ENCODE data around the gene THSD8. TPM values are rescaled to one million over a fixed set of nuclear protein-coding genes. Genes with fewer than 3 reads are reported as not detected.

Gene THSD8
- total and polyA plus RNA-seq, 2 of the 8 experiments (the other 6 are each of a cell fraction or from before 2014, with no cell fraction given): 8.2 to 42.3 TPM

DNA sequence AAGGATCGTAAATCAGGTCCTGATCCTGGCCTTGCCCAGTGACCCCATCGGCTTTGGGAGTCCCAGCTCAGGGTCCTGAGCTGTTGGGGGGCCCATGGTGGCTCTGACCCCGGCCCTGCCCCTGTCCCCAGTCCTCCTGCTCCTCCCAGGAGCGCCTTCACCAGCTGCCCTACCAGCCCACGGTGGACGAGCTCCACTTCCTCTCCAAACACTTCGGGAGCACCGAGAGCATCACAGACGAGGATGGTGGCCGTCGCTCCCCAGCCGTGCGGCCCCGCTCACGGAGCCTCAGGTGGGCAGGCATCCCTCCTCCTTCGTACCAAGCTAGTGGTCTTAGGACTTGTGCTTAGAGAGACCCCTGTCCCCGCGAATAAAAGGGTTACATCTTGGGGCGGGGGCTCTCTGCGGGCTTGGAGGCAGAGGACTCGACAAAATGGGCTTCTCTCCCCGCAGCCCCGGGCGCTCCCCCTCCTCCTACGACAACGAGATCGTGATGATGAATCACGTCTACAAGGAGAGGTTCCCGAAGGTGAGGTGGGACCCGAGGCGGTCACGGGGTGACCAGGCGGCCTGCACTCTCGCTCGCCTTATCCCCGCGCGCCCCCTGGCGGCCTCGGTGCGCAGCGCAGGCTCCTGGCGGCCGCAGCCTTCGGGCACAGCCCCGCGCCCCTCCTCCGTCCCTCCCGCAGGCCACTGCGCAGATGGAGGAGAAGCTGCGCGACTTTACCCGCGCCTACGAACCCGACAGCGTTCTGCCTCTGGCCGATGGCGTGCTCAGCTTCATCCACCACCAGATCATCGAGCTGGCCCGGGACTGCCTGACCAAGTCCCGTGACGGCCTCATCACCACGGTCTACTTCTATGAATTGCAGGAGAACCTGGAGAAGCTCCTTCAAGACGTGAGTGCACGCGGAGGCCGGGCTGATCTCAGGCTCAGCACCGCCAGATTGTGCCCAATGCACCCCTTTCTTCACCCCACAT, 45.6 kb downstream of the THSD8 start:
- POLR2A ChIA-PET (ENCODE audit: partially characterized antibody): interaction anchor here (0.6 to 2.8 kb wide), 18 partner anchors 10 to 124 kb away, joined by 3 to 17 read pairs (median 6); partner anchors contain the start of genes GCDH, JUNB, RNASEH2A and TNPO2
- H2BK20ac ChIP-seq (ENCODE audit: low read length): no peak overlapping the region
- peak overlapping the region; percentile 91; the same call in 1 of the 2 replicates for H4K8ac ChIP-seq (ENCODE audit: extremely low read depth, insufficient read depth, low read length)
- H3K4me2 ChIP-seq (ENCODE audit: insufficient read depth in 1 of 2, low read depth in 2 of 2, low read length in 2 of 2): peak overlapping the region; percentile 2 to 59
- no peak overlapping the region for H3K56ac ChIP-seq (replicated peaks; ENCODE audit: insufficient read length, low read depth, low read length)
- peaks cover 3 to 8% of the 10 kb centered on the region in 2 experiments for H4K20me1 ChIP-seq (replicated peaks in 1 of 2; ENCODE audit: control insufficient read depth in 1 of 2, insufficient read depth in 2 of 2, low read length in 2 of 2)
- no peak for FAIRE-seq
- peak overlapping the region; percentile 29; the same call in 1 of the 2 replicates for H2AFZ ChIP-seq (ENCODE audit: low read length)
- peaks cover 0 to 4% of the 10 kb centered on the region in 2 experiments; a peak in 1 of 4 replicates for H3K79me2 ChIP-seq (ENCODE audit: control insufficient read depth in 1 of 2, insufficient read depth in 2 of 2, low read length in 2 of 2)
- peak overlapping the region in 2 of 4 experiments; percentile 26 to 47; a peak in 4 of 8 replicates for H3K4me3 ChIP-seq (ENCODE audit: extremely low read depth in 1 of 4, insufficient read depth in 2 of 4, low read depth in 3 of 4, low read length in 4 of 4)
- CTCF ChIA-PET (ENCODE audit: partially characterized antibody): interaction anchor here (0.6 to 5.7 kb wide), 49 partner anchors 8 to 851 kb away, joined by 3 to 89 read pairs (median 5); partner anchors contain the start of genes DNASE2, JUNB, KLF1 and PRDX2
- no peaks in the 10 kb centered on the region for H3K27me3 ChIP-seq (replicated peaks in 1 of 4; ENCODE audit: control insufficient read depth in 3 of 4, extremely low read depth in 1 of 4, insufficient read depth in 3 of 4, low read length in 3 of 4)
- peak in 1 of 2 experiments; percentile 100 for DNase-seq (ENCODE audit: low read depth in 1 of 2, low spot score in 2 of 2)
- no peak overlapping the region for H3K9ac ChIP-seq (replicated peaks in 1 of 4; ENCODE audit: extremely low read depth in 1 of 4, low read depth in 3 of 4, low read length in 3 of 4)
- peak overlapping the region; percentile 62; the same call in 1 of the 2 replicates for H2BK12ac ChIP-seq (ENCODE audit: low read depth, low read length)
- H3K4me1 ChIP-seq (replicated peaks in 1 of 4; ENCODE audit: control insufficient read depth in 3 of 4, insufficient read depth in 4 of 4, low read length in 3 of 4): peaks cover 0 to 10% (median 3%) of the 10 kb centered on the region in 4 experiments; a peak in 5 of 7 replicates
- no peak overlapping the region for H3K23ac ChIP-seq (ENCODE audit: insufficient read length)
- H3K18ac ChIP-seq (ENCODE audit: extremely low read depth, low read length): peak overlapping the region; percentile 51
- no peak overlapping the region for H2BK120ac ChIP-seq (replicated peaks; ENCODE audit: low read depth, low read length)
- H2BK5ac ChIP-seq (ENCODE audit: low read depth, low read length): peak overlapping the region; percentile 18; the same call in 1 of the 2 replicates
- no peak overlapping the region for H4K5ac ChIP-seq (ENCODE audit: insufficient read length, low read depth, low read length)
- peaks cover 3% of the 10 kb centered on the region; the same call in 1 of the 2 replicates for H3K23me2 ChIP-seq (ENCODE audit: low read depth, low read length)
- H3K9me3 ChIP-seq (ENCODE audit: insufficient read depth in 2 of 2, low read depth in 1 of 2, low read length in 1 of 2): no peaks in the 10 kb centered on the region
- peaks cover 5% of the 10 kb centered on the region; the same call in 1 of the 2 replicates for H3K79me1 ChIP-seq (ENCODE audit: low read depth, low read length)
- H4K91ac ChIP-seq (replicated peaks; ENCODE audit: insufficient read length, low read length): peak overlapping the region; percentile 67
- WGBS, 2 experiments (ENCODE audit: extremely low coverage in 1 of 2, insufficient coverage in 1 of 2, insufficient read length in 1 of 2, insufficient replicate concordance in 2 of 2, low coverage in 1 of 2, low lambda C conversion rate in 2 of 2, missing lambda C conversion rate in 1 of 2): 30% methylated on average over 69 of the region's 69 CpGs; no CpG with 5 or more reads in 1 of the 2 experiments
- peaks cover 0 to 7% (median 3%) of the 10 kb centered on the region in 4 experiments; a peak in 4 of 8 replicates for H3K36me3 ChIP-seq (ENCODE audit: control insufficient read depth in 2 of 4, insufficient read depth in 4 of 4, low read length in 3 of 4)
- H3K27ac ChIP-seq (ENCODE audit: low read depth, low read length): no peak overlapping the region
- peak overlapping the region; percentile 13 for H3K4ac ChIP-seq (replicated peaks; ENCODE audit: insufficient read length, low read depth, low read length)
- no peak overlapping the region for H2BK15ac ChIP-seq (ENCODE audit: low read length)
- H3K14ac ChIP-seq (ENCODE audit: insufficient read length): no peak overlapping the region
- no peak overlapping the region for H2AK5ac ChIP-seq (ENCODE audit: low read depth, low read length)
- TF ChIP-seq CTBP2 (IDR thresholded peaks at IDR 0.05; ENCODE audit: borderline replicate concordance, insufficient read depth, insufficient read length, low read length) (no peak), BRCA1 (IDR thresholded peaks at IDR 0.05; ENCODE audit: low read depth, low read length) (no peak), POLR2A (IDR thresholded peaks at IDR 0.05; ENCODE audit: control extremely low read depth in 1 of 2, low read depth in 2 of 2, low read length in 2 of 2) (no peak), POLR2AphosphoS5 (IDR thresholded peaks at IDR 0.05; ENCODE audit: low read depth, low read length) (peak; percentile 29; the same call in 1 of the 2 replicates), YY1 (IDR thresholded peaks at IDR 0.05; ENCODE audit: low read depth, low read length) (0 out of 2 replicates have a peak, but pooled peaks have one; percentile 8), NRF1 (IDR thresholded peaks at IDR 0.05; ENCODE audit: low read depth, low read length) (no peak), CHD2 (IDR thresholded peaks at IDR 0.05; ENCODE audit: low read length) (no peak), KDM5A (IDR thresholded peaks at IDR 0.05; ENCODE audit: low read length) (no peak), ASH2L (IDR thresholded peaks at IDR 0.05; ENCODE audit: low read length) (peak; percentile 16), HDAC6 (IDR thresholded peaks at IDR 0.05; ENCODE audit: low read depth, low read length) (no peak), GTF2F1 (IDR thresholded peaks at IDR 0.05; ENCODE audit: borderline replicate concordance, low read depth, low read length) (no peak)

All from H1 (cell line).